ENCODE data around the gene PI4K2B.
"Not testable (repeated sequence)": the region's sequence is repeated elsewhere in the genome, so short reads cannot be mapped to it uniquely, and the experiment has no call there.

Gene PI4K2B

DNA sequence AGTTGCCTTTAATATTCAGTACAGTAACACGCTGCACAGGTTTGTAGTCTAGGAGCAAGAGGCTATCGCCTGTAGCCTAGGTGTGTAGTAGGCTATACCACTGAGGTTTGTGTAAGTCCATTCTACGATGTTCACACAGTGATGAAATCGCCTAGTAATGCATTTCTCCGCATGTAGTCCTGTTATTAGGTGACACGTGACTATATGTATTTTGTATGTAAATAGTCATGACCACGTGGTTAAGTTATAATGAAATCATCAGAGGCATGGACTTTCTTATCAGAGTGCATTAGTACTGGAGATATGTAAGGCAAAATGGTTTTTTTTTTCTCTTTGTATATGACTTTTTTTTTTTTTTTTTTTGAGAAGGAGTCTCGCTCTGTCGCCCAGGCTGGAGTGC is 68.8 kb downstream of the PI4K2B start:
- no peak overlapping the region for H3K27ac Mint-ChIP-seq
- no peaks in the 10 kb centered on the region for H3K9me3 Mint-ChIP-seq
- H3K27me3 Mint-ChIP-seq = peaks cover 11% of the 10 kb centered on the region
- intact Hi-C loops (cut with micrococcal nuclease) = no loop called here
- no peak overlapping the region for H3K4me3 Mint-ChIP-seq
- H3K4me1 Mint-ChIP-seq (ENCODE audit: low read depth) = no peaks in the 10 kb centered on the region
- H3K36me3 Mint-ChIP-seq (ENCODE audit: low read depth) = no peaks in the 10 kb centered on the region

DNA sequence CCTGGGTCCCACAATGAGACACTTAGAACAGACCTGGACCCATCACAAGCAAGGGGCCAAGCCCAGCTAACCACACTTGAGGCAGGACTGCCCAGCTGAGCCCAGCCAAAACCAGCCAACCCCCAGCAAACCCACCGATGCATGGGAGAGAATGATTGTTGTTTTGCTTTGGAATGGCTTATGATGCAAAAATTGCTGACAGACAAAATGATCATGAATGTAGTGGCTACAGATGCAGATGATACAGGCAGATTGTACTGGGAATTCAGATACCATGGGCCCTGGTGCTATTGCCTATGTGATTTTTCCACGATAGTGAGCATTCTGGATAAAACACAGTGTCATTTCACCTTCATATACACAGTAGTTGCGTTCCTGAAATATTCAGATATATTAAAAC is 69.7 kb downstream of the PI4K2B start:
- H3K4me3 Mint-ChIP-seq = no peak overlapping the region

DNA sequence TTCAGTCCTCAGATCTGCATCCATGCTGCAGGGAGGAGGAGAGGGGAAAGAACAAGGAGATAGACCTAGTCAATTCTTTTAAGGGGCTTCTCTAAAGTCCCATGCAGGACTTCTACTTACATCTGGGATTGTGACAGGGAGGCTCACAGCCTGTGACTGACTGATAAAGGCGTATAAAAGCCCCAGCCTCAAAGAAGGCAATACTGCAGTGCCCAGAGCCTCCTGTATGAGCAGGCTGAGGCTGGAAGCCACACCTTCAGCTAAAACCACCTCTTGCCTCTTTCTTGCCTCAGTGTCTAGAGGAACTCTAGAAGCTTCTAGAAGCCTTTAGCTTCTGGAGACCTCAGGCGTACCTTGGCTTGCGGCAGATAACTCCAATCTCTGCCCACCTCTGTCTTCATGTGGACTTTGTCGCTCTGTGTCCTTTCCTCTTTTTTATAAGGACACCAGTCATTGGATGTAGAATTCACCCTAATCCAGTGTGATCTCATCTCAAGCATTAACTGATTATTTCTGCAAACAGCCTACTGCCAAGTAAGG is 72.8 kb downstream of the PI4K2B start:
- Mint-ChIP-seq H3K27me3 (peaks cover 5% of the 10 kb centered on the region), H3K36me3 (ENCODE audit: low read depth) (no peaks in the 10 kb centered on the region), H3K4me3 (no peak overlapping the region), H3K4me1 (ENCODE audit: low read depth) (peaks cover 26% of the 10 kb centered on the region), H3K27ac (no peak overlapping the region), H3K9me3 (no peaks in the 10 kb centered on the region)
- intact Hi-C loops (cut with micrococcal nuclease) = no loop called here

More for the DNA sequence above, 69.7 kb downstream of the PI4K2B start:
- no peak overlapping the region for H3K27ac Mint-ChIP-seq
- intact Hi-C loops (cut with micrococcal nuclease) = no loop called here
- H3K9me3 Mint-ChIP-seq = no peaks in the 10 kb centered on the region
- H3K4me1 Mint-ChIP-seq (ENCODE audit: low read depth) = peaks cover 9% of the 10 kb centered on the region
- H3K36me3 Mint-ChIP-seq (ENCODE audit: low read depth) = no peaks in the 10 kb centered on the region
- peaks cover 11% of the 10 kb centered on the region for H3K27me3 Mint-ChIP-seq

DNA sequence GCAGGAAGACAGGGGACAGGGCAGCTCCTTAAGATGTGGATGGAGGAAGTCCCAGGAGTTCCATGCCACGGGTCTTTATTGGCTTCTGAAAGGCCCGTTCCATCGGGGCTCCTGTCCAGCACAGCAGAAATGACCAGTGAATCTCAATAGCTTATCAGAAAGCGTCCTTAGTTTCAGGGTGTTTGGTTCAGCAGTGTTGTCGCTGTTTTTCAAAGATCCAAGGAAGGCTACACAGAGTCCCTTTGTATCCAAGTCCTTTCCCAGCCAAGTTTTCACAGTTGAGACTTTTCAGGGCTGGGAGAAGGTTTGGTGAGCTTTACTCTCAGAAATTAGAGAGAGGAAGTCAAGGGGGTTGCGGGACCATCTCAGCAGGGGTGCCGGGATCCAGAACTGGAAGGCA is 73.8 kb downstream of the PI4K2B start:
- Mint-ChIP-seq H3K27ac (no peak overlapping the region), H3K9me3 (no peaks in the 10 kb centered on the region), H3K27me3 (peaks cover 5% of the 10 kb centered on the region), H3K4me1 (ENCODE audit: low read depth) (peaks cover 26% of the 10 kb centered on the region), H3K4me3 (no peak overlapping the region), H3K36me3 (ENCODE audit: low read depth) (peaks cover 3% of the 10 kb centered on the region)
- intact Hi-C loops (cut with micrococcal nuclease) = no loop called here

DNA sequence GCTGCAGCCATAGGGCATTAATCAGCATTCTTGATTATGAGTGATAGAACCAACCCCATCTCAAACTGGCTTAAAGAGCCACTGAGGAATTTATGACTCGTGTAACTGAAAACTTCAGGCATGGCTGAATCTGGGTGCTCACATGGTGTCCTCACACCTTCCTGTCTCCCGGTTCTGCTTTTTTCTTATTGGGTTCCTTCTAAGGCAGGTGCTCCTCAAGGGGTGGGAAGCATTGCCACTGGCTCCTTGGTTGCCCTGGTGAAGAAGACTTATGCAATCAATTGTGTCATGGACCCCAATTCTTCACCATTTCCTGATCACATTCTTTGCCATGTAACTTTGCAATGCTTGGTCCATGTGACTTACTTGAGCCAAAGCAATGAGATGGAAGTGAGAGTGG is 74.5 kb downstream of the PI4K2B start:
- Mint-ChIP-seq H3K4me1 (ENCODE audit: low read depth) (peaks cover 27% of the 10 kb centered on the region), H3K4me3 (no peak overlapping the region), H3K27ac (no peak overlapping the region), H3K36me3 (ENCODE audit: low read depth) (peaks cover 7% of the 10 kb centered on the region), H3K27me3 (peaks cover 5% of the 10 kb centered on the region), H3K9me3 (no peaks in the 10 kb centered on the region)
- intact Hi-C loops (cut with micrococcal nuclease) = no loop called here

DNA sequence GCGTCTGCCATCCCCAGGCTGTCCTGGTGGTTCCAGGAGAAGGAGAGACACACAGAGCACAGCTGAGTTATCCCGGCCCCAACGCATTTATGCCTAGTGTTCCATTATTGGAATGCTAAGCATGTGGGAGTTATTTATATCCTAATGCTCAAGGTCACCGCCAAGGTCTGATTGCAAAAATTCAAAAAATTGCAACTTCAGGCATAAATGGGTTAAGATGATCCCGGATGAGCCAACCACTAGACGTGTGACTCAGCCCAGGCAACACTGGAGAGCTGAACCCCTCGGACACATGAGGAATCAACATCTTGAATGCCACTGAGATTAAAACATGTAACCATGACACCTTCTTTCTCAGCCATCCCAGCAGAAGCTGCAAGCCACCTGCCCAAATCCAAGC is 74.9 kb downstream of the PI4K2B start:
- Mint-ChIP-seq H3K4me3 (no peak overlapping the region), H3K9me3 (no peaks in the 10 kb centered on the region), H3K36me3 (ENCODE audit: low read depth) (peaks cover 7% of the 10 kb centered on the region), H3K27ac (no peak overlapping the region), H3K4me1 (ENCODE audit: low read depth) (peaks cover 32% of the 10 kb centered on the region), H3K27me3 (peaks cover 5% of the 10 kb centered on the region)
- intact Hi-C loops (cut with micrococcal nuclease) = no loop called here

DNA sequence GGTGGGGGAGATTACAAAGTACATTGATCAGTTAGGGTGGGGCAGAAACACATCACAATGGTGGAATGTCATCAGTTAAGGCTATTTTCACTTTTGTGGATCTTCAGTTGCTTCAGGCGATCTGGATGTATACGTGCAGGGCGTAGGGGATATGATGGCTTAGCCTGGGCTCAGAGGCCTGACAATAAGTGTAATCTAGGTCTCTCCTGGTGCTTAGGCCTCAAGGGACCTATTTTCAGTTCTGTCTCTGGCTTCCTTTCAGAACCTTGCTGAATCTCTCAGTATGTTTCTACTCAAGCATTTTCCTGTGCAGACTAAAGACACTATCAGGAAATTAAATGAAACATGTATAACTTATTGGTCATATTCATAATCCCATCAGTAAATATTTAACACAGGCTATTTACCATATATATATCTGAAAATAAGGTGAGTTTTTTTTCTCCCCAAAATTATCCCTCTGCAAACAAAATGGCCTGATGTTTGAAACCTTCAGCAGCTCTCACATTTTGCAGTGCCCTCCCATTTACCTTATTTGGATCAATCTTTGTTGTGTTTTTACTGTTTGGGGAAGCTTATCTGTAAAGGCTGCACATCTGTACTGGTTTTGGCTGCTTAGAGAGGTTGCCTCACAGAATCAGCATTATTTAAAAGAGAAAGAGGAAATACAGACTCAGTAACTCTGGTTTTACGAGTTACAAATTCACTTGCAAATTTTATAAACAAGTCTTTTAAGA is 76.4 kb downstream of the PI4K2B start:
- Mint-ChIP-seq H3K4me1 (ENCODE audit: low read depth) (peaks cover 39% of the 10 kb centered on the region), H3K9me3 (no peaks in the 10 kb centered on the region), H3K27ac (peak overlapping the region; percentile 73), H3K4me3 (no peak overlapping the region), H3K27me3 (peaks cover 5% of the 10 kb centered on the region), H3K36me3 (ENCODE audit: low read depth) (peaks cover 10% of the 10 kb centered on the region)
- intact Hi-C loops (cut with micrococcal nuclease) = no loop called here

DNA sequence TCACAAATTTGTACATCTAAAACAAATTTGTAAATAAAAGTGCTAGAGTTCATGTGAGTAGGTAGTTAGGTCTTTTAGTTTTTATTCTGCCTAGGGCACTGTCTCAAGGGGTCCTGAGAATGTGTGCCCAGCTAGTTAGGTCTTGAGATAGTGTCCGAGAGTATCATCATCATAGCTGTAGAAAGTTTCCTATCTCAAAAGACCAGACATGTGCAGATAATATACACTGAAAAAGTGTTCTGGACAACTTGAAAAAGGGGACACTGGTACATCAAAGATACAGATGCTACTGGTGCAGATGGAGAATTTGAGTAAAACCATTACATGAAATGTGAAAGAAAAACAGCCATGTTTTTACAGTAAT is 77.0 kb downstream of the PI4K2B start:
- Mint-ChIP-seq H3K9me3 (no peaks in the 10 kb centered on the region), H3K36me3 (ENCODE audit: low read depth) (peaks cover 16% of the 10 kb centered on the region), H3K4me3 (no peak overlapping the region), H3K27ac (peak overlapping the region; percentile 73), H3K4me1 (ENCODE audit: low read depth) (peaks cover 39% of the 10 kb centered on the region), H3K27me3 (peaks cover 5% of the 10 kb centered on the region)
- intact Hi-C loops (cut with micrococcal nuclease) = no loop called here

DNA sequence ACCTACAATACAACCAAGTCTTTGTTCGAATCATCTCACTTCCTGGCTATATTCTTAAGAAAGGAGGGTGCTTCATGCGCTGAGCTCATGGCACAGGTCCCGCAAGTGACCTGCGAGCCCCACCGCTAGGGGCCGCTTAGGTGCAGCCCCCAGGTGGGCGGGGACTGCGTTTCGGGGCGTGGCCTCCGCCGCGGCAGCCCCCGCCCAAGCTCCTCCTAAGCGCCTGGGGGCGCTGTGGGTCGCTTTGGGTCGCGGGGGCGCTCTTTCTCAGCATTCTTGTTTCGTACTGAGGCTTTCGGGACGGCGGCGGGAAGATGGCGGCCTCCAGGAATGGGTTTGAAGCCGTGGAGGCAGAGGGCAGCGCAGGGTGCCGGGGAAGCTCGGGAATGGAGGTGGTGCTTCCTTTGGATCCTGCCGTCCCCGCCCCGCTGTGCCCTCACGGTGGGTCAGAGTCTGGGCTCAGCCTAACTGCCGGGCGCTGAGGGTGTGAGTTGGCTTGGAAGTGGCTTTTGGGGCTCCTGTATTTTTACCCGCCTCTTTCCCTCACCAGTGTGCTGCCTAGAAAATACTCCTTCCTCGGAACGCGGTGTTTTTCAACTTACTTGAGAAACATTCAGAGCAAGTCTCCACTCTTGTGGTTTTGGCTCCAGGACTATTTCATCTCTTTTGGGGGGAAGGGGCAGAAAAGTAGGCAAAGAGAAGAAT is 78.8 kb downstream of the PI4K2B start, which contains the start of gene ZCCHC4:
ZCCHC4 (plus strand) TSS at position 279 of the 705 bp plus-strand sequence; CDS start at position 315, 36 bp downstream.
- peaks cover 39% of the 10 kb centered on the region for H3K4me1 Mint-ChIP-seq (ENCODE audit: low read depth)
- peaks cover 33% of the 10 kb centered on the region for H3K36me3 Mint-ChIP-seq (ENCODE audit: low read depth)
- no peaks in the 10 kb centered on the region for H3K9me3 Mint-ChIP-seq
- no peaks in the 10 kb centered on the region for H3K27me3 Mint-ChIP-seq
- intact Hi-C loops (cut with micrococcal nuclease) = loop anchor here (1.0 to 2.0 kb wide), 3 partner anchors 65 to 152 kb away; partner anchors contain the start of genes ANAPC4, PI4K2B and SEPSECS
- peak within 1 kb of the TSS; percentile 98 for H3K4me3 Mint-ChIP-seq
- peak within 1 kb of the TSS; percentile 91 for H3K27ac Mint-ChIP-seq

DNA sequence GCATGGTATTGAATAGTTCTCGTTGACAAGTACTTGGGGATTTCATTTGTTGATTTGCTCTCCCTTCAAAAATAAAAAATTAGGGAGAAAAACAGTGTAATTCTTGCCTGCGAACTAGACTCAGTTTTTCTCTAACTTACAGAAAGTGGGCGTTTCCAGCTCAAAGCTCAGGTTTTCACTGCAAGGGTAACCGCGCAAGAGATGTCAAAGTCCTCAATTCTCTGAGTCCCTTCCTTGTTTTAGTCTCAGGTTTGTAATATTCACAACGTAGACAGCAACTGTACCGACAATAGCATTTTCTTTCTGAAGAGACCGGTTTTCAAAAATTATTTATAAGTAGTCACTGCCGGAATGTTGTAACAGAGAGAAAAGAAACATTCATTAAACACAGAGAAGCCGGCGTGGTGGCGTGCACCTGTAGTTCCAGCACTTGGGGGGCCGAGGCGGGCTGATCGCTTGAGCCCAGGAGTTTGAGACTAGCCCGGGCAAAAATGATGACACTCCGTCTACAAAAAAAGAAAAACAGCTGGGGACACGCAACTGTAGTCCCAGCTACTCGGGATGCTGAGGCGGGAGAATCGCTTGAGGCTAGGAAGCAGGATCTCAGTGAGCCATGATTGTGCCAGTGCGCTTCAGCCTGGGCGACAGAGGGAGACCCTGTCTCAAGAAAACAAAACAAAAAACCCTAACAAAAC is 79.5 kb downstream of the PI4K2B start:
- intact Hi-C loops (cut with micrococcal nuclease) = loop anchor here (2.0 kb wide), 2 partner anchors 79 to 153 kb away; partner anchors contain the start of genes PI4K2B and SEPSECS

DNA sequence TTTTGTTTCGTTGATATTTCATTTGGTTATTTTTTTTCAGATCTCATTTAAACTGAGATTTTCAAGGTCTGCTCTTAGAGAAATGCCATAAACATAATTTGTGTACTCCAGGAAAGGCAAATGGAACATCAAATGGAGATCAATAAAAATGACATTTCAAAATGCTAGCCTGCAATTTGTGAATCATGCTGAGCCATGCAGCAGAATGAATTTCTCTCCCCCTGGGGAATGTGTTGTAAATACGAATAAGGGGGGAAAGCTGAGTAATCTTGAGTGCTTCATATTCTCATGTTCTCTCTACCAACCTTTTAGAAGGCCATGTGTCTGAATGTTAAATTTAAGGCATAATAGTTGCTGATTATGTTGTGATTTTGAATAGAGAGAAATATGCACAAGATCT is 86.5 kb downstream of the PI4K2B start:
- no peaks in the 10 kb centered on the region for H3K9me3 Mint-ChIP-seq
- no peak overlapping the region for H3K4me3 Mint-ChIP-seq
- no peaks in the 10 kb centered on the region for H3K27me3 Mint-ChIP-seq
- intact Hi-C loops (cut with micrococcal nuclease) = no loop called here
- peaks cover 14% of the 10 kb centered on the region for H3K4me1 Mint-ChIP-seq (ENCODE audit: low read depth)
- peaks cover 45% of the 10 kb centered on the region for H3K36me3 Mint-ChIP-seq (ENCODE audit: low read depth)
- H3K27ac Mint-ChIP-seq = peak overlapping the region; percentile 11

More for the DNA sequence above, 79.5 kb downstream of the PI4K2B start:
- Mint-ChIP-seq H3K4me1 (ENCODE audit: low read depth) (peaks cover 33% of the 10 kb centered on the region), H3K9me3 (no peaks in the 10 kb centered on the region), H3K27me3 (no peaks in the 10 kb centered on the region), H3K36me3 (ENCODE audit: low read depth) (peaks cover 40% of the 10 kb centered on the region), H3K27ac (peak overlapping the region; percentile 91), H3K4me3 (peak overlapping the region; percentile 98)

DNA sequence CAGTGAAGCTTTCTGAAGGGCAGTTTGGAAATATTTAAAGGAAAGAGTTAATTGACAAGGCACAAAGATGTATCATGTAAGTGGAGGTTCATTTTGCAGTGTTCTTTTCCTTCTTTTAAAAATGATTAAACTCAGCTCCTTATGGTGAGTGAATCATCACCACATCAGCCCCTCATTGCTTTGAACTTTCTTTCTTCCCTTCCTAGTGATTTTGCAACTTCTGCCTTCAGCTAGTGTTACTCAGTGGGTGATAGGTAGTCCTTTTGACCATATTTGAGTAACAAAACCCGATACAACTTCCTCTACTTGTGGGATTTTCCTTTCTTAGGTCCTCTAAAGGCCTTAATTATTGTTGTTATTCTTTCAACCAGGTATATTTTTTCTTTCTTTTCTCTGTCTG is 86.9 kb downstream of the PI4K2B start:
- no peaks in the 10 kb centered on the region for H3K27me3 Mint-ChIP-seq
- H3K9me3 Mint-ChIP-seq = no peaks in the 10 kb centered on the region
- H3K36me3 Mint-ChIP-seq (ENCODE audit: low read depth) = peaks cover 40% of the 10 kb centered on the region
- no peak overlapping the region for H3K4me3 Mint-ChIP-seq
- H3K27ac Mint-ChIP-seq = peak overlapping the region; percentile 11
- intact Hi-C loops (cut with micrococcal nuclease) = no loop called here
- peaks cover 14% of the 10 kb centered on the region for H3K4me1 Mint-ChIP-seq (ENCODE audit: low read depth)

DNA sequence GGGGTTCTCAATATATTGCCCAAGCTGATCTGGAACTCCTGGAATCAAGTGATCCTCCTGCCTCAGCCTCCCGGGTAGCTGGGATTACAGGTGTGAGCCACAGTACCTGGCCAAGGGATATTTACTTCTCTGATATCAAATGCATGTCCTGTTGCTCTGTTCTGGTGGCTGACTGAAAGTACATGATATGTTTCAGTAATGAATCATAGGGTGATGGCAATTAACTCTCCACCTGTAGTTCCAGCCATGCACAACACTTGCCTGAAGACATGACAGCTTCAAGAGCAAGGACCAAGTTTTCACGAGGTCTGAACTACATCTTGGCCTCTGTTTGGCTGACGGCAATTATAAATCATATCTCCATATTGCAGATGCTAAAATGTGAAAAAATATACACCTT is 87.9 kb downstream of the PI4K2B start:
- intact Hi-C loops (cut with micrococcal nuclease) = no loop called here
- Mint-ChIP-seq H3K4me3 (no peak overlapping the region), H3K27me3 (no peaks in the 10 kb centered on the region), H3K36me3 (ENCODE audit: low read depth) (peaks cover 32% of the 10 kb centered on the region), H3K9me3 (no peaks in the 10 kb centered on the region), H3K27ac (no peak overlapping the region), H3K4me1 (ENCODE audit: low read depth) (peaks cover 14% of the 10 kb centered on the region)

DNA sequence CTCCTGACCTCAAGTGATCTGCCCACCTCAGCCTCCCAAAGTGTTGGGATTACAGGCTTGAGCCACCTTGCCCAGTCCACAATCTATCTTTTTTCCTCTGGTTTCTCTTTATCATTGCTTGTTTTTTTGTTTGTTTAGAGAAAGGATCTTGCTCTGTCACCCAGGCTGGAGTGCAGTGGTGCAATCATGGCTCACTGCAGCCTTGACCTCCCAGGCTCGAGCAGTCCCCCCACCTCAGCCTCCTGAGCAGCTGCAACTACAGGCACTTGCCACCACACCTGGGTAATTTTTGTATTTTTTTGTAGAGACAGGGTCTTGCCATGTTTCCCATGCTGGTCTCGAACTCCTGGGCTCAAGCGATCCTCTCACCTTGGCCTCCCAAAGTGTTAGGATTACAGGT is 94.6 kb downstream of the PI4K2B start:
- H3K9me3 Mint-ChIP-seq; intact Hi-C loops (cut with micrococcal nuclease); H3K27ac Mint-ChIP-seq; H3K36me3 Mint-ChIP-seq (ENCODE audit: low read depth); H3K27me3 Mint-ChIP-seq; H3K4me3 Mint-ChIP-seq: not testable (repeated sequence)
- peaks cover 11% of the 10 kb centered on the region for H3K4me1 Mint-ChIP-seq (ENCODE audit: low read depth)
